ENCODE data around the gene CENPP. TPM values are rescaled to one million over a fixed set of nuclear protein-coding genes. Genes with fewer than 3 reads are reported as not detected.

Gene CENPP
- total RNA-seq, 2 donors from 2014 or later, result 1.1 to 1.2 TPM

GRCh38 chr9:92605224-92605623 lies 279.5 kb downstream of the CENPP start:
- Histone ChIP-seq H3K4me1 (peaks cover 0 to 42% of the 10 kb centered on the region in 2 donors), H3K9me3 (peaks cover 0 to 12% of the 10 kb centered on the region in 2 donors), H3K27me3 (no peaks in the 10 kb centered on the region), H3K27ac (no peak overlapping the region), H3K36me3 (no peaks in the 10 kb centered on the region), H3K4me3 (no peak overlapping the region)
- TF ChIP-seq CTCF (IDR thresholded peaks at IDR 0.05), result no peak
- no peak for DNase-seq (ENCODE audit: low spot score)

- Histone ChIP-seq H3K9me3 (peaks cover 0 to 12% of the 10 kb centered on the region in 2 donors), H3K4me1 (peaks cover 0 to 39% of the 10 kb centered on the region in 2 donors), H3K4me3 (no peak overlapping the region), H3K27ac (peak overlapping the region; percentile 4 to 10), H3K27me3 (no peaks in the 10 kb centered on the region), H3K36me3 (peaks cover 10% of the 10 kb centered on the region)
- no peak for DNase-seq (ENCODE audit: low spot score)
- TF ChIP-seq CTCF (IDR thresholded peaks at IDR 0.05), result no peak
Observed at GRCh38 chr9:92607088-92607487, 281.3 kb downstream of the CENPP start.

GRCh38 chr9:92607773-92608172 lies 282.0 kb downstream of the CENPP start:
- peaks cover 0 to 12% of the 10 kb centered on the region in 2 donors for H3K9me3 ChIP-seq
- H3K4me1 ChIP-seq, result peaks cover 0 to 39% of the 10 kb centered on the region in 2 donors
- TF ChIP-seq CTCF (IDR thresholded peaks at IDR 0.05), result no peak
- no peak overlapping the region for H3K4me3 ChIP-seq
- DNase-seq (ENCODE audit: low spot score), result no peak
- peak overlapping the region; percentile 12 to 61 for H3K27ac ChIP-seq
- peaks cover 16% of the 10 kb centered on the region for H3K36me3 ChIP-seq
- H3K27me3 ChIP-seq, result no peaks in the 10 kb centered on the region

GRCh38 chr9:92608241-92608908 lies 282.6 kb downstream of the CENPP start:
- peaks cover 0 to 12% of the 10 kb centered on the region in 2 donors for H3K9me3 ChIP-seq
- peak overlapping the region; percentile 61 to 73 for H3K27ac ChIP-seq
- no peak overlapping the region for H3K4me3 ChIP-seq
- H3K4me1 ChIP-seq, result peaks cover 0 to 39% of the 10 kb centered on the region in 2 donors
- TF ChIP-seq CTCF (IDR thresholded peaks at IDR 0.05), result no peak
- no peak for DNase-seq (ENCODE audit: low spot score)
- H3K36me3 ChIP-seq, result peaks cover 22% of the 10 kb centered on the region
- H3K27me3 ChIP-seq, result no peaks in the 10 kb centered on the region

GRCh38 chr9:92608909-92609445 lies 283.2 kb downstream of the CENPP start:
- H3K27me3 ChIP-seq, result no peaks in the 10 kb centered on the region
- H3K27ac ChIP-seq, result peak overlapping the region; percentile 61 to 73
- H3K4me1 ChIP-seq, result peaks cover 0 to 39% of the 10 kb centered on the region in 2 donors
- no peak for DNase-seq (ENCODE audit: low spot score)
- H3K9me3 ChIP-seq, result peaks cover 0 to 9% of the 10 kb centered on the region in 2 donors
- H3K36me3 ChIP-seq, result peaks cover 28% of the 10 kb centered on the region
- no peak for TF ChIP-seq CTCF (IDR thresholded peaks at IDR 0.05)
- H3K4me3 ChIP-seq, result no peak overlapping the region

Data from right atrium auricular region (tissue), 2 donors.